HUES6 (cell line): ENCODE results near the gene SULT1A3.
"Not testable (repeated sequence)": the region's sequence is repeated elsewhere in the genome, so short reads cannot be mapped to it uniquely, and the experiment has no call there.

Experiments used
- H3K27ac ChIP-seq: 2 replicates; pipeline ENCODE4 v1.7.0; 2013; ENCODE audit warnings: low read depth, mild to moderate bottlenecking, low read length, inconsistent platforms
- H3K27me3 ChIP-seq: 2 replicates; pipeline ENCODE4 v1.6.1; 2013; ENCODE audit warnings: low read length; ENCODE audit not compliant: control insufficient read depth, insufficient read depth
- H3K36me3 ChIP-seq: 2 replicates; pipeline ENCODE4 v1.6.1; 2013; ENCODE audit warnings: low read length; ENCODE audit not compliant: control insufficient read depth, insufficient read depth
- H3K4me1 ChIP-seq: 2 replicates; pipeline ENCODE4 v1.6.1; 2013; ENCODE audit warnings: low read length; ENCODE audit not compliant: control insufficient read depth, insufficient read depth
- H3K4me3 ChIP-seq: 2 replicates; pipeline ENCODE4 v1.5.1; 2013; ENCODE audit warnings: low read depth, low read length
- H3K9ac ChIP-seq: one replicate; pipeline ENCODE4 v1.6.1; 2013; ENCODE audit warnings: mild to moderate bottlenecking, low read length
- H3K9me3 ChIP-seq: 2 replicates; pipeline ENCODE4 v1.6.1; 2013; ENCODE audit warnings: low read depth, low read length; ENCODE audit not compliant: control insufficient read depth, insufficient read depth

Gene SULT1A3

GRCh38 chr16:30199049-30199448 lies at the start of gene SULT1A3:
SULT1A3 (plus strand) TSS chr16:30199255; CDS start chr16:30200729, 1,474 bp downstream.
- not testable (repeated sequence) for H3K9me3 ChIP-seq, H3K4me1 ChIP-seq, H3K27me3 ChIP-seq, H3K9ac ChIP-seq, H3K36me3 ChIP-seq, H3K4me3 ChIP-seq, H3K27ac ChIP-seq

- H3K4me1 ChIP-seq = no peaks in the 10 kb centered on the region
- no peak overlapping the region for H3K4me3 ChIP-seq
- no peak overlapping the region for H3K27ac ChIP-seq
- no peaks in the 10 kb centered on the region for H3K27me3 ChIP-seq
- no peak overlapping the region for H3K9ac ChIP-seq
- H3K36me3 ChIP-seq = no peaks in the 10 kb centered on the region
- H3K9me3 ChIP-seq = peaks cover 11% of the 10 kb centered on the region
These were observed 48.0 kb upstream of the SULT1A3 start for GRCh38 chr16:30151091-30151490.

GRCh38 chr16:30152517-30152916 lies 46.5 kb upstream of the SULT1A3 start:
- no peaks in the 10 kb centered on the region for H3K27me3 ChIP-seq
- no peak overlapping the region for H3K4me3 ChIP-seq
- H3K36me3 ChIP-seq = no peaks in the 10 kb centered on the region
- no peak overlapping the region for H3K9ac ChIP-seq
- H3K4me1 ChIP-seq = no peaks in the 10 kb centered on the region
- H3K27ac ChIP-seq = no peak overlapping the region
- H3K9me3 ChIP-seq = peaks cover 11% of the 10 kb centered on the region

- H3K9me3 ChIP-seq = no peaks in the 10 kb centered on the region
- no peaks in the 10 kb centered on the region for H3K27me3 ChIP-seq
- no peaks in the 10 kb centered on the region for H3K36me3 ChIP-seq
- no peak overlapping the region for H3K9ac ChIP-seq
- no peak overlapping the region for H3K27ac ChIP-seq
- no peaks in the 10 kb centered on the region for H3K4me1 ChIP-seq
- no peak overlapping the region for H3K4me3 ChIP-seq
These were observed 43.9 kb upstream of the SULT1A3 start for GRCh38 chr16:30155188-30155587.

- Histone ChIP-seq H3K9me3 (no peaks in the 10 kb centered on the region), H3K4me1 (no peaks in the 10 kb centered on the region), H3K4me3 (no peak overlapping the region), H3K27me3 (no peaks in the 10 kb centered on the region), H3K27ac (no peak overlapping the region), H3K9ac (no peak overlapping the region), H3K36me3 (no peaks in the 10 kb centered on the region)
These were observed 41.8 kb upstream of the SULT1A3 start for GRCh38 chr16:30157214-30157613.

- Histone ChIP-seq H3K36me3 (no peaks in the 10 kb centered on the region), H3K27ac (no peak overlapping the region), H3K9me3 (no peaks in the 10 kb centered on the region), H3K4me1 (no peaks in the 10 kb centered on the region), H3K27me3 (no peaks in the 10 kb centered on the region), H3K4me3 (no peak overlapping the region), H3K9ac (no peak overlapping the region)
These were observed 35.5 kb upstream of the SULT1A3 start for GRCh38 chr16:30163538-30163937.

- Histone ChIP-seq H3K27ac (no peak overlapping the region), H3K27me3 (no peaks in the 10 kb centered on the region)
These were observed 32.7 kb upstream of the SULT1A3 start for GRCh38 chr16:30166202-30166902.

GRCh38 chr16:30168746-30169145 lies 30.3 kb upstream of the SULT1A3 start:
- not testable (repeated sequence) for H3K27ac ChIP-seq, H3K4me3 ChIP-seq, H3K36me3 ChIP-seq, H3K9ac ChIP-seq, H3K27me3 ChIP-seq, H3K9me3 ChIP-seq, H3K4me1 ChIP-seq

More at GRCh38 chr16:30166202-30166902, 32.7 kb upstream of the SULT1A3 start:
- H3K36me3 ChIP-seq = no peaks in the 10 kb centered on the region
- H3K9me3 ChIP-seq = no peaks in the 10 kb centered on the region
- no peaks in the 10 kb centered on the region for H3K4me1 ChIP-seq
- H3K9ac ChIP-seq = no peak overlapping the region
- H3K4me3 ChIP-seq = no peak overlapping the region

GRCh38 chr16:30169416-30169815 lies 29.6 kb upstream of the SULT1A3 start:
- not testable (repeated sequence) for H3K9me3 ChIP-seq, H3K4me1 ChIP-seq, H3K9ac ChIP-seq, H3K36me3 ChIP-seq, H3K27ac ChIP-seq, H3K27me3 ChIP-seq, H3K4me3 ChIP-seq

GRCh38 chr16:30170145-30170544 lies 28.9 kb upstream of the SULT1A3 start:
- H3K27me3 ChIP-seq, H3K27ac ChIP-seq, H3K9ac ChIP-seq, H3K36me3 ChIP-seq, H3K9me3 ChIP-seq, H3K4me1 ChIP-seq, H3K4me3 ChIP-seq: not testable (repeated sequence)

GRCh38 chr16:30173054-30173453 lies 26.0 kb upstream of the SULT1A3 start:
- Histone ChIP-seq H3K9ac (no peak overlapping the region), H3K27ac (no peak overlapping the region), H3K36me3 (no peaks in the 10 kb centered on the region), H3K27me3 (no peaks in the 10 kb centered on the region), H3K4me1 (no peaks in the 10 kb centered on the region), H3K4me3 (no peak overlapping the region), H3K9me3 (no peaks in the 10 kb centered on the region)

GRCh38 chr16:30176876-30177275 lies 22.2 kb upstream of the SULT1A3 start:
- not testable (repeated sequence) for H3K27me3 ChIP-seq, H3K4me3 ChIP-seq, H3K36me3 ChIP-seq, H3K4me1 ChIP-seq, H3K9me3 ChIP-seq, H3K27ac ChIP-seq, H3K9ac ChIP-seq
